Glutamatergic neuron (in vitro differentiated cells): ENCODE data around the gene DLG2. TPM values are rescaled to one million over a fixed set of nuclear protein-coding genes. Genes with fewer than 3 reads are reported as not detected.

Experiments used
- DNase-seq: peaks from one replicate; pipeline ENCODE4 v3.0.0; 2022
- H3K27ac Mint-ChIP-seq: one replicate; pipeline ENCODE4 v1.8.0; 2020; ENCODE audit warnings: mild to moderate bottlenecking, mixed read lengths, inconsistent platforms; ENCODE audit not compliant: unreplicated experiment
- H3K27me3 Mint-ChIP-seq: one replicate; pipeline ENCODE4 v1.8.0; 2020; ENCODE audit warnings: mild to moderate bottlenecking, moderate library complexity, mixed read lengths, inconsistent platforms; ENCODE audit not compliant: unreplicated experiment
- H3K36me3 Mint-ChIP-seq: one replicate; pipeline ENCODE4 v1.8.0; 2020; ENCODE audit warnings: mild to moderate bottlenecking, mixed read lengths, inconsistent platforms; ENCODE audit not compliant: unreplicated experiment
- H3K4me1 Mint-ChIP-seq: one replicate; pipeline ENCODE4 v1.8.0; 2020; ENCODE audit warnings: mild to moderate bottlenecking, low read depth, mixed read lengths, inconsistent platforms; ENCODE audit not compliant: unreplicated experiment
- H3K4me3 Mint-ChIP-seq: one replicate; pipeline ENCODE4 v1.8.0; 2020; ENCODE audit warnings: mild to moderate bottlenecking, mixed read lengths, inconsistent platforms; ENCODE audit not compliant: unreplicated experiment
- H3K9me3 Mint-ChIP-seq: one replicate; pipeline ENCODE4 v1.8.0; 2020; ENCODE audit warnings: mild to moderate bottlenecking, moderate library complexity, mixed read lengths, inconsistent platforms; ENCODE audit not compliant: unreplicated experiment
- CTCF ChIP-seq: fragments of 200-600 bp; sonication (generic); IDR thresholded peaks from one replicate; pipeline ENCODE4 v1.5.0; 2021; ENCODE audit not compliant: partially characterized antibody, unreplicated experiment
- total RNA-seq: library from RNA; stranded (reverse); fragmentation: NEBNext Ultra II Directional; extraction: Animal tissue kit (Norgen Biotek cat#: 25700); gene quantifications from one replicate; pipeline ENCODE4 v1.2.1, GENCODE V29; 2021; ENCODE audit not compliant: unreplicated experiment

DLG2 gene
- total RNA-seq, 1 donor from 2014 or later = 2.9 TPM

- Mint-ChIP-seq H3K4me1 (peaks cover 9% of the 10 kb centered on the region), H3K27me3 (no peaks in the 10 kb centered on the region), H3K27ac (no peak overlapping the region), H3K9me3 (no peaks in the 10 kb centered on the region), H3K36me3 (peaks cover 5% of the 10 kb centered on the region), H3K4me3 (no peak overlapping the region)
- TF ChIP-seq CTCF = no peak
- no peak for DNase-seq
These were observed 88.0 kb downstream of the DLG2 start for GRCh38 chr11:85539029-85539689.

- H3K9me3 Mint-ChIP-seq = no peaks in the 10 kb centered on the region
- H3K36me3 Mint-ChIP-seq = peaks cover 5% of the 10 kb centered on the region
- no peak overlapping the region for H3K4me3 Mint-ChIP-seq
- no peak for DNase-seq
- H3K27me3 Mint-ChIP-seq = no peaks in the 10 kb centered on the region
- no peak overlapping the region for H3K27ac Mint-ChIP-seq
- H3K4me1 Mint-ChIP-seq = peaks cover 9% of the 10 kb centered on the region
- no peak for TF ChIP-seq CTCF
These were observed 90.7 kb downstream of the DLG2 start for GRCh38 chr11:85536438-85536837.

DNA sequence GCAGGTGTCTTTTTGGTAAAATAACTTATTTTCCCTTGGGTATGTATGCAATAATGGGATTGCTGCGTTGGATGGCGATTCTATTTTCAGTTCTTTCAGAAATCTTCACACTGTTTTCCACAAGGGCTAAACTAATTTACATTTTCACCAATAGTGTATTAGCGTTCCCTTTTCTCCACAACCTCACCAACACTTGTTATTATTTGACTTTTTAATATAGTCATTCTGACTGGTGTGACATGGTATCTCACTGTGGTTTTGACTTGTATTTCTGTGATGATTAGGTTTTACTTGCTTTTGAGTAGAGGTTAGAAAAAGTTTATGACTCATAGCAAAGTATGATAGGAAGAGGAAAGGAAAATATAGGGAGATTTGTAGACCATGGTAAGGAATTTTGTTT is 92.3 kb downstream of the DLG2 start:
- Mint-ChIP-seq H3K4me3 (no peak overlapping the region), H3K27me3 (no peaks in the 10 kb centered on the region), H3K9me3 (no peaks in the 10 kb centered on the region), H3K36me3 (peaks cover 5% of the 10 kb centered on the region), H3K4me1 (peaks cover under 1% of the 10 kb centered on the region), H3K27ac (no peak overlapping the region)
- no peak for TF ChIP-seq CTCF
- no peak for DNase-seq

GRCh38 chr11:85531191-85531897 is 95.8 kb downstream of the DLG2 start:
- Mint-ChIP-seq H3K27ac (no peak overlapping the region), H3K4me1 (no peaks in the 10 kb centered on the region), H3K4me3 (no peak overlapping the region), H3K9me3 (no peaks in the 10 kb centered on the region), H3K36me3 (no peaks in the 10 kb centered on the region), H3K27me3 (no peaks in the 10 kb centered on the region)
- no peak for DNase-seq
- no peak for TF ChIP-seq CTCF

GRCh38 chr11:85530634-85531033 is 96.5 kb downstream of the DLG2 start:
- no peaks in the 10 kb centered on the region for H3K36me3 Mint-ChIP-seq
- DNase-seq = no peak
- no peak overlapping the region for H3K4me3 Mint-ChIP-seq
- H3K4me1 Mint-ChIP-seq = no peaks in the 10 kb centered on the region
- no peaks in the 10 kb centered on the region for H3K27me3 Mint-ChIP-seq
- TF ChIP-seq CTCF = no peak
- no peaks in the 10 kb centered on the region for H3K9me3 Mint-ChIP-seq
- no peak overlapping the region for H3K27ac Mint-ChIP-seq
